ENCODE data around the gene NAA50.

The NAA50 gene

GRCh38 chr3:113758389-113759024, 12.5 kb upstream of the NAA50 start:
- ChIA-PET CTCF (interaction anchor here (0.8 to 7.5 kb wide), 3 partner anchors 9 to 67 kb away, joined by 3 to 27 read pairs (median 3); partner anchors contain the start of genes ATP6V1A and NAA50), POLR2A (no interaction called here)
- no peak for DNase-seq (ENCODE audit: extremely low spot score)
- TF ChIP-seq, protein P1, sequence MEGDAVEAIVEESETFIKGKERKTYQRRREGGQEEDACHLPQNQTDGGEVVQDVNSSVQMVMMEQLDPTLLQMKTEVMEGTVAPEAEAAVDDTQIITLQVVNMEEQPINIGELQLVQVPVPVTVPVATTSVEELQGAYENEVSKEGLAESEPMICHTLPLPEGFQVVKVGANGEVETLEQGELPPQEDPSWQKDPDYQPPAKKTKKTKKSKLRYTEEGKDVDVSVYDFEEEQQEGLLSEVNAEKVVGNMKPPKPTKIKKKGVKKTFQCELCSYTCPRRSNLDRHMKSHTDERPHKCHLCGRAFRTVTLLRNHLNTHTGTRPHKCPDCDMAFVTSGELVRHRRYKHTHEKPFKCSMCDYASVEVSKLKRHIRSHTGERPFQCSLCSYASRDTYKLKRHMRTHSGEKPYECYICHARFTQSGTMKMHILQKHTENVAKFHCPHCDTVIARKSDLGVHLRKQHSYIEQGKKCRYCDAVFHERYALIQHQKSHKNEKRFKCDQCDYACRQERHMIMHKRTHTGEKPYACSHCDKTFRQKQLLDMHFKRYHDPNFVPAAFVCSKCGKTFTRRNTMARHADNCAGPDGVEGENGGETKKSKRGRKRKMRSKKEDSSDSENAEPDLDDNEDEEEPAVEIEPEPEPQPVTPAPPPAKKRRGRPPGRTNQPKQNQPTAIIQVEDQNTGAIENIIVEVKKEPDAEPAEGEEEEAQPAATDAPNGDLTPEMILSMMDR (IDR thresholded peaks at IDR 0.05; ENCODE audit: control extremely low read depth, extremely low read depth, low read depth, missing control alignments): no peak

DNA sequence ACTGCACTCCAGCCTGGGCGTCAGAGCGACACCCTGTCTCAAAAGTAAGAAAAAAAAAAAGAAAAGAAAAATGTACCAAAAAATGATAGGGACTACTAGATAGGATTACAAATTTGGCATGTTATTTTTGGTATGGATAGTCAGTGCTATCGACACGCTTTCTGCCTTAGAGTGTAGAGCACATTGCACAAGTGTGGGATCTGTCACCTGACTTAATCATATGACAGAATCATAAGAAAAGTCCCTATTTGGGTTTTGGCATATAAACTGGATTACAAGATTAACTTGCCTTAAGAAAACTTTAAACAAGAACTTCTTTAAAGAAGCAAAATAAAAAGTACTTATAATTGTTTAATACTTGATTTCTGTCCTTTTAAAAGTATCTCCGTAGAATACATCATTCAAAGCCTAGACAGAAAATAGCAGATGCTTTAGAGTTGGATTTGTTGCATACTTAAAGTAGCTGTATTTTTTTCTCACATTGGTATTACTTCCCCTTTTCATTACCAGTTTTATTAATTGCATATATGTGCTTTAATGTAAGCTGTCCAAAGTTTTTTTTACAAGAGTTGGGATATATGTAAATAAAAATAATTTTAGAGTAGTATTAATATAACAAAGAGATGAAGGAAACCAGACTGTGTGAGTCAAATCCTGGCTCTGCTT, 8.6 kb upstream of the NAA50 start:
- DNase-seq (ENCODE audit: extremely low spot score): peak; percentile 28
- TF ChIP-seq, protein P1 (IDR thresholded peaks at IDR 0.05; ENCODE audit: control extremely low read depth, extremely low read depth, low read depth, missing control alignments): no peak
- POLR2A ChIA-PET: no interaction called here
- CTCF ChIA-PET: interaction anchor here (0.7 to 7.5 kb wide), 3 partner anchors 9 to 159 kb away, joined by 3 to 27 read pairs (median 3); partner anchors contain the start of genes ATP6V1A and NAA50

DNA sequence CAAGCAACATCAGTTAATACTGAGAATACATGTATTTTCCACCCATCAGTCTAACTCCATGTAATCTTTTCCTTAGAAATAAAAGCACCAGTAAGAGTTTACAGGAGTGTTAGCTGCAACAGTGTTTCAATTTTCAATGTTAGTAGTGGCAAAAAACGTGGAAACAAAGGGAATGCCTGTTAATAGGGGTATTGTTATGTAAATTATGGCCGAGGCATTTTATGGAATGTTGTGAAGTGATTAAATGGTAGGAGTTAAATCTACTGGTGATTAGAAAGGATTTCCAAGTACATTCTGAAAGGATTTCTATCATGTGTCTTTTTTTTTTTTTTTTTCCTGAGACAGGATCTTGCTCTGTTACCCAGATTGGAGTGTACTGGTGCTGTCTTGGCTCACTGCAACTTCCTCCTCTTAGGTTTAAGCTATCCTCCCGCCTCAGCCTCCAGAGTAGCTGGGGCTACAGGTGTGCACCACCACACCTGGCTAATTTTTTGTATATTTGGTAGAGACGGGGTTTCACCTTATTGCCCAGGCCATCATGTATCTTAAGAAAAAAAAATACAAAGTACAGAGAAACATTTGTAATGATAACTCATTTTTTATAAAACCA, 7.4 kb upstream of the NAA50 start:
- TF ChIP-seq, protein P1 (IDR thresholded peaks at IDR 0.05; ENCODE audit: control extremely low read depth, extremely low read depth, low read depth, missing control alignments): no peak
- ChIA-PET POLR2A (no interaction called here), CTCF (interaction anchor here (0.8 to 1.0 kb wide), 2 partner anchors 87 to 160 kb away, joined by 3 read pairs; no protein-coding TSS in a partner anchor)
- no peak for DNase-seq (ENCODE audit: extremely low spot score)

- ChIA-PET CTCF (interaction anchor here (1.5 to 2.5 kb wide), 3 partner anchors 11 to 86 kb away, joined by 3 to 11 read pairs (median 3); no protein-coding TSS in a partner anchor), POLR2A (no interaction called here)
- TF ChIP-seq, protein P1 (IDR thresholded peaks at IDR 0.05; ENCODE audit: control extremely low read depth, extremely low read depth, low read depth, missing control alignments): no peak
Observed at GRCh38 chr3:113751141-113751540, 5.1 kb upstream of the NAA50 start.

GRCh38 chr3:113747283-113748046, 1.4 kb upstream of the NAA50 start:
- TF ChIP-seq, protein P1 (IDR thresholded peaks at IDR 0.05; ENCODE audit: control extremely low read depth, extremely low read depth, low read depth, missing control alignments): no peak
- POLR2A ChIA-PET: interaction anchor here (1.0 to 1.3 kb wide), 2 partner anchors 10 to 36 kb away, joined by 4 to 7 read pairs; no protein-coding TSS in a partner anchor
- CTCF ChIA-PET: interaction anchor here (0.8 to 4.3 kb wide), 6 partner anchors 11 to 166 kb away, joined by 4 to 64 read pairs (median 12); no protein-coding TSS in a partner anchor
- peak; percentile 22 for DNase-seq (ENCODE audit: extremely low spot score)

More at GRCh38 chr3:113751141-113751540, 5.1 kb upstream of the NAA50 start:
- DNase-seq (ENCODE audit: extremely low spot score): no peak

All from GM10248 (cell line).